Erythroblast (primary cell): ENCODE measurements around the gene CBX7.

Experiments used
- GATA1 ChIP-seq: IDR thresholded peaks from 2 replicates; pipeline ENCODE4 v1.6.1; 2011; ENCODE audit warnings: low read depth, mild to moderate bottlenecking, control low read depth, low read length, moderate library complexity
- POLR2A ChIP-seq: IDR thresholded peaks from 2 replicates; pipeline ENCODE4 v1.6.1; 2011; ENCODE audit warnings: mild to moderate bottlenecking, low read length

DNA sequence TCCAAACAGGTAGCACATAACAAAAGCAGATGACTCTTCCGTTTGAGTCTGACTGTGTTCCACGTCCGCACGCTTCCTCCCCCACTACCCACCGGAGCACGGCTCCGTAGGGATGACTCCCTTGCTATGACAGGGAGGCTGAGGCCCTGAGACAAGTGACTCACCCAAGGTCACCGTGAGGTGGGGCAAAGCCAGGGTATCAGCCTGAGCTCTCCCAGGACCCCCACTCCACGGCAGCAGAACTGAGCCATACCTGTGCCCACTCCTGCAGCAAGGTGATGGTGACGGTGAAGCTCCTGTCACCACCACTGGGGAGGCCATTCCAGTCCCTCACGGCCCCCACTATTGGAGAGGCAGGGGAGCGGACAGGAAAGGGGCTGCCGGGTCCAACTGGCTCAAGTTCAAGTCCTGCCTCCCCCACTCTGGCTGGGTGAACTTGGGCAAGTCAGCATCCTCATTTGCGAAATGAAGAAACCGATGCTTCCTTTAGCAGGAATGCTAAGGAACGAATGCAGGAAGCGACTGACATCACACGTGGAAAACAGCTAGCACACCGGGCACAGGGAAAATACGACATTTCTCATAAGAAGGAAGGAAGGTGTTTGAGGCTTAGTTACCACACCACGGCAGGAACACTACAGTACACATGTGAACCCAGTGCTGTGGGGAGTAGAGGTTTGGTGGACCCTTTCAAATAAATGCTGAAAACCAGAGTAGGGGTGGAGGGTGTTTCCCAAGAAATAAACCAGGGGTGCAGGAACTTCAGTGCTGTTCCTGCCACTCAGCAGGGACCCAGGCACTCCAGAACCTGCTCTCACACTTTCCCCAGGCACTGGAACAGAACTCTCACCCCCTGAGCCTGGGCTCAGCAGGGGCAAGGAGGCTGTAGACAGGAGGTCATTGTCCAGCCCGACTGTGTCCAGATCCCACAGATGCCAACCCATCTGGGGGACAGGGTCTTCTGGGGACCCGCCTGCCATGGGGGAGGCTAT lies 32.4 kb upstream of the CBX7 start:
- TF ChIP-seq POLR2A: no peak
- no peak for TF ChIP-seq GATA1
